GM18868 (cell line): ENCODE data around the gene GPC1.

Source experiments
- ATAC-seq: cut with Tn5 transposase; IDR thresholded peaks from one replicate; pipeline ENCODE4 v1.9.1; 2021; ENCODE audit warnings: mild to moderate bottlenecking, moderate library complexity; ENCODE audit not compliant: unreplicated experiment

The GPC1 gene

DNA sequence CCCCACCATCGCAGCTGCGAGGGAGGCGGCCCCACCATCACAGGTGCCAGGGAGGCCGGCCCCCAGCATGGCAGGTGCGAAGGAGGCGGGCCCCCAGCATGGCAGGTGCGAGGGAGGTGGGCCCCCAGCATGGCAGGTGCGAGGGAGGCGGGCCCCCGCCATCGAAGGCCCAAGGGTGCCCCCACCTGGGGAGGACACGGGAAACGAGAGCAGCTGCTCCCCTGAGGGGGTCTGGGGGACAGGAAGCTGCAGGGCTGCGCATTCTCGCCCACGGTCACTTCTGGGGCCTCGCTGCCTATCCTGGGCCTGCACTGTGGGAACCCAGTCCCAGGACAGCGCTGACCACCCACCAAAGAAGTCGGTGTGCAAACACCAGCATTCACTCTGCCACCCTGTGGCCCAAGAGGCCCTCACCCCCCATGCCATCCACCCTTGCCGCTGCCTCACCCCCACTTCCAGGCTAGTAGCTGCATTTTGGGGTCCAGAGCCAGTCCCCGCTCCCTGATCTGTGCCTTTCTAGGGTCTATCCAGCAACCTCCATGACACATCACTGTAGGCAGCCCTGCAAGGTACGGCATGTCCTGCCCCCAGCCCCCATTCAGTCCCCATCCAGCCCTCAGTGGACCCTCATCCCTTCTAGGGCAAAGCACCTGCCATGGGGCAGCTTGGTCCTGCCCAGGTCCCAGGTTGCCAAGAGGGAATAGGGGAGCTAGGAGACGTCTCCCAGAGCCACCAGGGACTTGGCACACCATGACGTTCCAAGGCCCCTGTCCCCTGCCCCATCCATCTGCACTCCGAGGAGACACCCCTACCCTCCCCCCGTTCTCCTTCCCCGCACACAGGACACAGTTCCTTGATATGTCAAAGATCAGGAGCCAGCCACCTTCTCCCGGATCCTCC is 24.0 kb upstream of the GPC1 start:
- no peak for ATAC-seq

DNA sequence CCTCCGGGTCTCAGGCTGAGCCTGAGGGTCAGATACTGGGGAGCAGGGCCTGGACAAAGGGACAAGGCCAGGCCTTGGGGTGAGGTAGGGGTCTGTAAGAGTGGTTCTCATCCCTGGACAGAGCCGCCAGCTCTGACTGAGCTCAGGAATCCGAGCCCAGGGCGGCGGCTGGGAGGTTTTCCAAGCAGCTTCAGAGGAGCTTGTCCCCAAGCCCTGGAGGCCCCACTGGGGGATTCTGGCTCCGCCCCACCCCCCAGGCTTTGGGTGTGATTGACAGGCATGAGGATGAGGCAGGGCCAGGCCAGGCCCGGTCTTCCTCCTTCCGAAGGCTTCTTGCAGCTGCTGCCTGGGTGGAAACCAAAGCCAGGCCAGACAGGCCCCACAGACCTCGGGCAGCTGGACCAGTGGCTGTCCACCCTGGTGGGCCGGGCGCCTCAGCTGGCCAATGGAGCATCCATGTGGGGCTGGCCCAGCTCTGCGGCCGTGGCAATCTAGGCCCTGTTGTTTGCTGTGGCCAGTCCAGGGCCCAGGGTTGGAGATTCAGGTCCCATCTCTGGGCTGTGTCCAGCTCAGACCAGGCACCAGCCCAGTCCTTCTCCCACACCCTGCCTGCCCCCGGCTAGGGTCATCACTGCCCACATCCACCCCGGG is 23.1 kb upstream of the GPC1 start:
- no peak for ATAC-seq

DNA sequence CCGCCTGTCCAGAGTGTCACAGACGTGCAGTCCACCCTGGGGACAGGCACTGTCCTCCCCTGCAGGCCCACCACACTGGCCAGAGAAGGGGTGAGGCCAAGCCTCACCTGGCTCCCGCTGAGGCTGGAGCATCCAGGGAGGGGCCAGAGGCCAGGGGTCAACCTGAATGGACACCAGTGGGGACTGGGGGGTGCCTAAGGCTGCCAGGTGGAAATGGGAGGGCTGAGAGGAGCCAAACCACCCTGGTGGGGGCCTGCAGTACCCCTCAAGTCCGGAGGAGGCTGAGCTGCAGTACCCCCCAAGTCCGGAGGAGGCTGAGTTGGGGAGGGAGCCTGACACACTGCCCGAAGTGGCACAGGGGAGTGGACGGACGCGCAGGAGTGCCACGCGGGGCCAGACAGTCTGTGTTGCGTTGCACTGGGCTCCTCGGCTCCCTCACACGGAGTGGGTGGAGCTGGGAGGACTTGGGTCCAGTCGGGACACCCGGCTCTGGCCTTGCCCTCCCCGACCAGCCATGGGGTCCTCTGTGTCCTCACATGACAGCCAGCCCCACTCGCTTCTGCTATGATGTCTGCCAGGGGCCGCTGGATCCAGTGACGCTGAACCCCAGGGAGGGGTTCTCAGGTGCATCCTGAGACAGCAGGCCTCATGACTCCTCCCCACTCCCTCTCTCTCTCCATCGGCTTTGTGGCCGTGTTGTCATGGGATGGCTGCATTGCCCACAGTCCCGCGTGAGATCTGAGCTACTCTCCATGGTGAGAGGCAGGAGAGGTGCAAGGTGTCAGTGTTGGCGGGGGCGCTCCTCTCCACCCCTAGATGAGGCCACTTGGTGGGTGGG is 22.3 kb upstream of the GPC1 start:
- ATAC-seq: no peak

DNA sequence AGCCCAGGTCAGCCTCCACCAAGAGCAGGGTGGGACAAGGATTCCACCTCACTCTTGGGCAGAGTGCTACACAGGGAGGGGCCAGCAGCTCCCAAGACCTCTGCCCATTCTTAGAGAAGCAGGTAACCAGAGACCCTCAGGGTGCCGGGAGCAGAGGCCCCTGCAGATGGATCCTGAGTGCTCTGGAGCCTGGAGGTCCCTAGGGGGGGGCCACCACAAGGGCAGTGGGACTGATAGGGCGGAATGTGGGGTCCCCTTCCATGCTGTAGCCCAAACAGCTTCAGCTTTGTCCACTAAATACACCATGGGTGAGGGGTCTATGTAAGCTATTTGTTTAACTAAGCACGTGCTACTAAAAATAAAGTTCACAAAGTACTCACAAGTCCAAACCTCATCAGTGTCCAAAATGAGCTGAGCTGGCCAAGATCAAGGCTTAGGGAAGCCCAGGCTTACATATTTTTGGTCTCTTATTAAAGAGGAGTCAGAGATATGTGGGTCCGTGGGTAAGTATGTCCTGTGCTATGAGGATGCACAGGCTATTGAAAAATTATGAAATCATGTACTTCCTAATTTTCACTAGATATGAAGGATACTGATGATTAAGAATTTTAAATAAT is 21.5 kb upstream of the GPC1 start:
- no peak for ATAC-seq

GRCh38 chr2:240416821-240417220 is 18.6 kb upstream of the GPC1 start:
- ATAC-seq: no peak

DNA sequence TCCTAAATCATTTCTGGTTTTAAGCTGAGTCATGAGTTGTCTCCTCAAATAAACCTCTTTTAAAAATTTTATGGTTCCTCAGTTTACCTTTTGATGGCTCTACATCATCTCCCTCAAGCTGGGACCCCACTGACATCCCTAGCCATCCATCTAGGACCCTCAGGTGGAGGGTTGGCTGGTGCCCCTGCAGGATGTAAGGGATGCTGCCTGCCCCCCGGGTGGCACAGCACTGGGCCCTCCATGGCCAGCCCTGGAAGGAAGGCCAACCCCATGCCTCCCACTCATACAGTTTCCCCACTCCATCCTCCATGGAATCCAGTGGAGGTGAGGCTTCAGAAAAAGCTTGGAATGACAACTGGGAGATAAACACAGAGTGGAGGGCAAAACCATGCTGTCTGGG is 17.2 kb upstream of the GPC1 start:
- no peak for ATAC-seq

DNA sequence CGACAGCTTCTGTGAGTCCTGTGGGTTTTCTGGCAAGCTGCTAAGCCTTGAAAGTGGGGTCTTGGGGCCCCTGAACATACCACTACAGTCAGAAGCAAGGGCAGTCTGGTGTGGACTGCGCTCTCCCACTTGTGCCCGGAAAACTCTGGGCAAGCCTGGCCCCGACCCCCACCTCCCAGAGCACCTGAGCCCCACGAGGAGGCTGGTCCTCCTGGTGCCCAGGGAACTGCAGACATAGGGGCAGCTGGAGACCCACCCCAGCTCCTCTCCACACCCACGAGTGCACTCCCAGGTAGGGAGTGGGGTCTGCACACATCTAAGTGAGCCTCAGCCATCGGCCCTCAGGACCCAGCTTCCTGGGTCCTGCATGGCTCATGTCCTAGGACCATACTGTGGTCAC is 16.2 kb upstream of the GPC1 start:
- no peak for ATAC-seq

- ATAC-seq: no peak
Measured at GRCh38 chr2:240419723-240420122, 15.7 kb upstream of the GPC1 start.

GRCh38 chr2:240420206-240421104 is 15.0 kb upstream of the GPC1 start:
- ATAC-seq: no peak

GRCh38 chr2:240421381-240421780 is 14.1 kb upstream of the GPC1 start:
- no peak for ATAC-seq

DNA sequence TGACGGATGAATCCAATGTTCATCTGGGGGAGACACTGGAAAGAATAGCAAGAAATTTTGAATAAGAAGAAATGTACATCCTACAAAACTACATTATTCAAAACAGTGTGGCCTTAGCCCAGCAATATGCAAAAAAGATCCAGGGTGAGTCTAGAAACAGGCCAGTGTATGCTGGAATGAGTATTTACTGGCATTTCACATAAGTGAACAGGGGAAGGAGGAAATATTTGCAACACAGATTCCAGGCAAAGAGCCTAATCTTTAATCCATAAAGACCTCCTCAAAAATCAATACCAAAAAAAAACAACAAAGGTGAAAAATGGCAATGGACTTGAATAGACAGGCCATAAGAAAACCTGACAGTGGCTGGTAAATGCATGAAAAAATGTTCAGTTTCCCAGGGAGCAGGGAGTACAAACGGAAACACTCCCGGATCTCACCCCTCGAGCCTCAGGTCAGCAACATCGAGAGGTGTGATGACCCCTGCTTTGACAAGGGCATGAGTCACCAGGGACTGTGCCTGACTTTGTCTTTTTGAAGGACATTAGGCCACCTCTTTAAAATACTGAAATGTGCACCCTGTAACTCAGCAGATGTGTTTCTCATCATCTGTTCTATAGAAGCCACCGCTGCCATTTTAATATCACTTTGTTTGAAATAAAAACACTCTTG is 12.7 kb upstream of the GPC1 start:
- ATAC-seq: no peak

- no peak for ATAC-seq
Measured at GRCh38 chr2:240423788-240424191, 11.7 kb upstream of the GPC1 start.

DNA sequence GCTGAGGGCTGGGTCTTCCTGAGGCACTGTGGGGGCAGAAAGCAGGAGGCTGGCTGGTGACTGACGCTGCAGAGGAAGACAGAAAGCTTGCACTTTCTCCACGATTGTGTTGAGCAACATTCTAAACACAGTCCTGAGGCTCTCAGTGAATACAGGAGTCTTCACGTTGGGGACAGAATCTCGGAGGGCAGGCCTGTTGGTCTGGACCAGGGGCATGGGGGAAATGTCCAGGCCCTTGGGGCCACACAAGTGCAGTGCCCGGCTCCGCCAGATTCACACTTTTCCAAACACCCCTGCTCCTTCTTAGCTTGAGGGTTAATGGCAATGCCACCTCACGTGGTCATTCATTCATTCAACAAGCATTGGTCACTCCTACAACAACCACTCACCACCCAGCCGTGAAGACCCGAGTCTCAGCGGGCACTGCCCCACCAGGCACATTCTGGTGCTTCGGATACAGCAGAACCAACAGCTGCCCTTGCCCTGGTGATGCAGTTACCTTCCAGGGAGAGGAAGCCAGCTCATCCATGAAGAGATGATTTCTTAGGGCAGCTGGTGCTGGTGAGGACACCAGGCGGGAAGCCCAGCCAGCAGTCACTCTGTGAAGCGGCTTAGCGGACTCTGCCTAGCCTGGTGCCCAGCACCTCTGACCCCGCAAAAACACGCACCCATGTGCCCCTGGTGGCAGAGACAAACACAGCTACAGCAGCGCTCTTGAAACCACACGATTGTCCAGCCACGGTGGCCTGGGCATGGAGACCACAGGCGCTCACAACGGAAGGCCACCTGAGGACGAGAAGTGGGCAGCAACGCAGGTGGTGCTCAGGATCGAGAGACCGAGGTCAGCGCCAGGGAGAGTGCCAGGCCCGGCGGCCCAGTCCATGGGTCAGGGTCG is 10.9 kb upstream of the GPC1 start:
- ATAC-seq: no peak

GRCh38 chr2:240425236-240425615 is 10.2 kb upstream of the GPC1 start:
- no peak for ATAC-seq

- no peak for ATAC-seq
Measured at GRCh38 chr2:240425697-240426096, 9.8 kb upstream of the GPC1 start.

DNA sequence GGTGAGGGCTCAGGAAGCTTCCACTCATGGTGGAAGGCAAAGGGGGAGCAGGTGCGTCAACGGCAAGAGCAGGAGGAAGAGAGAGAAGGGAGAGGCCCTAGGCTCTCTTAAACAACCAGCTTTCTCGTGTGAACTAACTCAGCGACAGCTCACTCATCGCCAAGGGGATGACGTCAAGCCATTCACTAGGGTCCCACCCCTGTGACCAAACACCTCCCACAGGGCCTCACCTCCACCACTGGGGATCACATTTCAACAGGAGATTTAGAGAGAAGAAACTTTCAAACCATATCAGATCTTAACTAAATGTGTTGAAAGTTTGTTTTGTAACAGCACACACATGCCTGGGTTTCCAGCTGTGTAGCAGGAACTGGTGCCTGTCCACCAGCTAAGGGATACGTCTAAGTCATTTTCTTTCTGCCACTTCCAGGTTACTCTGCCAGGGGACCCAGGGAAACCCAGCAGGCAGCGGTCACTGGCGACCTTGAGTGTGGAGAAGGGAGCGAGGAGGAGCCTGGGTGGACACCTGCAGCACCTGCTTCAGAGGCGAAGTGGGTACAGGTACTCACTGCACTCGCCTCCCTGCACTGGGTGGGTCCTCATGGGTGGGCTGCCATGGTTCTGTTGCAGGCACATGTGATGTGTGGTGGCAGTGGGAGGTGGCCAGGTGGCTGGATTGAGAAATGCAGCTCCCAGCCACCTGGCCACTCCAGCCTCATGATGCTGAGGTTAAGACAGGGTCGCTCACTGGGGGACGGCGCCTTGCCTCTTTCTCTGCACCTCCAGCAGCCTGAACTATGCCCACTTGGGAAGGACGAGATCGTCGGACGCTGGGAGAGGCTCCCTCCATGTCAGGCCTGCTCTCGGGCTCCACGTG is 8.4 kb upstream of the GPC1 start:
- no peak for ATAC-seq

DNA sequence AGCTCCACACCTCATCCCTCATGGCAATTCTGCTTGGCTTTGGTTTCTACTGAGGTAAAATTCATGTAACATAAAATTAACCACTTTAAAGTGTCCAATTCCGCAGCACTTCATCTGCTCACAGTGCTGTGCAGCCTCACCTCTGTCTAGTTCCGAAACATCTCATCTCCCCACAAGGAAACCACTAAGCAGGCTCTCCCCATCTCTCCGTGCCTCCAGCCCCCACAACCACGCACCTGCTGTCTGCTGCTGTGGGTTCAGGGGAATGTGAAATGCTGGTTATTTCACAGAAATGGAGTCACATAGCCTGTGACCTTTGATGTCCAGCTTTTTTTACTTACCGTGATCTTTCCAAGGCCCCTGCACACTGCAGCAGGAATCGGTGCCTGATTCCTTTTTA is 7.7 kb upstream of the GPC1 start:
- ATAC-seq: no peak

- ATAC-seq: no peak
Measured at GRCh38 chr2:240428245-240428644, 7.2 kb upstream of the GPC1 start.
